ENCODE measurements around the gene ALDH1A1.

ALDH1A1 gene

DNA sequence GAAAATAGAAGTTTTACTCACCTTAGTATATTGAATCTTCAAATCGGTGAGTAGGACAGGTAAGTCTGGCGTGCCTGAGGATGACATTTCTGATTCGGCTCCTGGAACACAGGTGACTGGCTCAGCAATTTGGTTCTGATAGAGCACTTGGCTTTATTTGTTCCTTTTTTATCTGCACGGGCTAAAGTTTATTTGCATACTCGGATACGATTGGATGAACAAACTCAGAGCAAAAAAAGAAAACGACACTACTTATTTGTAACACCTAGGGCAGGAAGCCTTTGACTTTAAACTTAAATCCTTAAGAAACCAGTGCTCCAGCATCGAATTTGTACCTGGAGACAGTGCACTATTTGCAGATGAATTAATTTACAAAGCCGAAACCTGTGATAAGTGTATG is at the start of gene ALDH1A1:
ALDH1A1 (minus strand) TSS at position 140 of the 400 bp plus-strand sequence; CDS start at position 87, 53 bp downstream.
- H3K36me3 ChIP-seq (ENCODE audit: insufficient read depth, low read length): no peaks in the 10 kb centered on the region
- H3K9me3 ChIP-seq (ENCODE audit: low read length): no peaks in the 10 kb centered on the region
- no peak within 1 kb of the TSS for H2AFZ ChIP-seq (ENCODE audit: low read depth, low read length)
- no peak within 1 kb of the TSS for H3K4me3 ChIP-seq (ENCODE audit: low read length)
- peaks cover 2% of the 10 kb centered on the region for H3K27me3 ChIP-seq (ENCODE audit: insufficient read depth, low read length)
- no peaks in the 10 kb centered on the region for H3K4me1 ChIP-seq (ENCODE audit: insufficient read depth, low read length)

DNA sequence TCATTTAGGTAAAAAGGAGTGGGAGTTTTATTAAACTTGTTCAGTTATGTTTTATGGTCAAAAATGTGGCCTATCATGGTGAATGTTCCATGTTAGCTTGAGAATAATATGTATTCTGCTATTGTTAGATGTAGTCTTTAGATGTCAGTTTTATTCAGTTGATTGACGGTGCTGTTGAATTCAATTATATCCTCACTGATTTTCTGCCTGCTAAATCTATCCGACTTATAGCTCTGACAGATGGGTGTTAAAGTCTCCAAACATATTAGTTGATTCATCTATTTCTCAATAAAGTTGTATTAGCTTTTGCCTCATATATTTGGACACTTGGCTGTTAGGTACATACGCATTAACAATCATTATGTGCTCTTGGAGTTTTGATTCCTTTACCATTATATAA is 49.0 kb upstream of the ALDH1A1 start:
- Histone ChIP-seq H3K27me3 (ENCODE audit: insufficient read depth, low read length) (no peaks in the 10 kb centered on the region), H3K36me3 (ENCODE audit: insufficient read depth, low read length) (no peaks in the 10 kb centered on the region), H3K4me1 (ENCODE audit: insufficient read depth, low read length) (no peaks in the 10 kb centered on the region), H3K4me3 (ENCODE audit: low read length) (no peak overlapping the region), H3K9me3 (ENCODE audit: low read length) (no peaks in the 10 kb centered on the region), H2AFZ (ENCODE audit: low read depth, low read length) (no peak overlapping the region)

- H3K4me3 ChIP-seq (ENCODE audit: low read length): no peak overlapping the region
- no peaks in the 10 kb centered on the region for H3K27me3 ChIP-seq (ENCODE audit: insufficient read depth, low read length)
- H3K4me1 ChIP-seq (ENCODE audit: insufficient read depth, low read length): no peaks in the 10 kb centered on the region
- H3K36me3 ChIP-seq (ENCODE audit: insufficient read depth, low read length): no peaks in the 10 kb centered on the region
- H2AFZ ChIP-seq (ENCODE audit: low read depth, low read length): no peak overlapping the region
- H3K9me3 ChIP-seq (ENCODE audit: low read length): no peaks in the 10 kb centered on the region
Observed at GRCh38 chr9:72998363-72998762, 45.5 kb upstream of the ALDH1A1 start.

- Histone ChIP-seq H3K9me3 (ENCODE audit: low read length) (no peaks in the 10 kb centered on the region), H3K4me3 (ENCODE audit: low read length) (no peak overlapping the region), H2AFZ (ENCODE audit: low read depth, low read length) (no peak overlapping the region), H3K36me3 (ENCODE audit: insufficient read depth, low read length) (no peaks in the 10 kb centered on the region), H3K27me3 (ENCODE audit: insufficient read depth, low read length) (no peaks in the 10 kb centered on the region), H3K4me1 (ENCODE audit: insufficient read depth, low read length) (no peaks in the 10 kb centered on the region)
Observed at GRCh38 chr9:72997387-72997995, 44.6 kb upstream of the ALDH1A1 start.

GRCh38 chr9:72996684-72997314 is 43.9 kb upstream of the ALDH1A1 start:
- Histone ChIP-seq H3K9me3 (ENCODE audit: low read length) (no peaks in the 10 kb centered on the region), H3K27me3 (ENCODE audit: insufficient read depth, low read length) (no peaks in the 10 kb centered on the region), H3K4me3 (ENCODE audit: low read length) (no peak overlapping the region), H3K4me1 (ENCODE audit: insufficient read depth, low read length) (no peaks in the 10 kb centered on the region), H2AFZ (ENCODE audit: low read depth, low read length) (no peak overlapping the region), H3K36me3 (ENCODE audit: insufficient read depth, low read length) (no peaks in the 10 kb centered on the region)

- Histone ChIP-seq H3K9me3 (ENCODE audit: low read length) (no peaks in the 10 kb centered on the region), H3K4me1 (ENCODE audit: insufficient read depth, low read length) (no peaks in the 10 kb centered on the region), H3K27me3 (ENCODE audit: insufficient read depth, low read length) (no peaks in the 10 kb centered on the region), H3K4me3 (ENCODE audit: low read length) (no peak overlapping the region), H2AFZ (ENCODE audit: low read depth, low read length) (no peak overlapping the region), H3K36me3 (ENCODE audit: insufficient read depth, low read length) (no peaks in the 10 kb centered on the region)
Observed at GRCh38 chr9:72996114-72996513, 43.3 kb upstream of the ALDH1A1 start.

GRCh38 chr9:72995131-72996024 is 42.5 kb upstream of the ALDH1A1 start:
- H2AFZ ChIP-seq (ENCODE audit: low read depth, low read length): no peak overlapping the region
- H3K36me3 ChIP-seq (ENCODE audit: insufficient read depth, low read length): no peaks in the 10 kb centered on the region
- H3K4me3 ChIP-seq (ENCODE audit: low read length): no peak overlapping the region
- no peaks in the 10 kb centered on the region for H3K9me3 ChIP-seq (ENCODE audit: low read length)
- no peaks in the 10 kb centered on the region for H3K27me3 ChIP-seq (ENCODE audit: insufficient read depth, low read length)
- H3K4me1 ChIP-seq (ENCODE audit: insufficient read depth, low read length): no peaks in the 10 kb centered on the region

DNA sequence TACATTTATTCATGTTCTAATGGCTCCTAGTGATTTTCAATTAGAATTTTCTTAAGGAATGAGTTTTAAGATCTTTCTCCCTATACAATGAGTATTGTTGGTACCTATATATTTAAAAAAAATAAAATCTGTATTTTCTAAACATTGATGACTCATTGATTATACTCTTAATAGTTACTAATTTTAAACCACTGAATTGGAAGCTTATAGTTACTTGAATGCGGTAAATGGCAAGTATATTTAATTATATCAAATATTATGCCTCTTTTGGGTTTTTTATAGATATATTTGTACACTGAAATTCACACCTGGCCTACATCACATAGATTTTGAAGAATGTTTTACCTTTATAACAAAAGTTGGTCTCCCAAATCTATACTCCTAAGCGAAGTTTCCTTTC is 38.9 kb upstream of the ALDH1A1 start:
- H3K9me3 ChIP-seq (ENCODE audit: low read length): no peaks in the 10 kb centered on the region
- H2AFZ ChIP-seq (ENCODE audit: low read depth, low read length): no peak overlapping the region
- no peaks in the 10 kb centered on the region for H3K4me1 ChIP-seq (ENCODE audit: insufficient read depth, low read length)
- no peak overlapping the region for H3K4me3 ChIP-seq (ENCODE audit: low read length)
- no peaks in the 10 kb centered on the region for H3K36me3 ChIP-seq (ENCODE audit: insufficient read depth, low read length)
- no peaks in the 10 kb centered on the region for H3K27me3 ChIP-seq (ENCODE audit: insufficient read depth, low read length)

- Histone ChIP-seq H3K27me3 (ENCODE audit: insufficient read depth, low read length) (no peaks in the 10 kb centered on the region), H3K4me3 (ENCODE audit: low read length) (no peak overlapping the region), H2AFZ (ENCODE audit: low read depth, low read length) (no peak overlapping the region), H3K36me3 (ENCODE audit: insufficient read depth, low read length) (no peaks in the 10 kb centered on the region), H3K4me1 (ENCODE audit: insufficient read depth, low read length) (no peaks in the 10 kb centered on the region), H3K9me3 (ENCODE audit: low read length) (no peaks in the 10 kb centered on the region)
Observed at GRCh38 chr9:72990397-72991182, 37.7 kb upstream of the ALDH1A1 start.

GRCh38 chr9:72986522-72987116 is 33.8 kb upstream of the ALDH1A1 start:
- H3K9me3 ChIP-seq (ENCODE audit: low read length): no peaks in the 10 kb centered on the region
- H3K4me1 ChIP-seq (ENCODE audit: insufficient read depth, low read length): no peaks in the 10 kb centered on the region
- H3K36me3 ChIP-seq (ENCODE audit: insufficient read depth, low read length): no peaks in the 10 kb centered on the region
- H3K4me3 ChIP-seq (ENCODE audit: low read length): no peak overlapping the region
- no peak overlapping the region for H2AFZ ChIP-seq (ENCODE audit: low read depth, low read length)
- no peaks in the 10 kb centered on the region for H3K27me3 ChIP-seq (ENCODE audit: insufficient read depth, low read length)

DNA sequence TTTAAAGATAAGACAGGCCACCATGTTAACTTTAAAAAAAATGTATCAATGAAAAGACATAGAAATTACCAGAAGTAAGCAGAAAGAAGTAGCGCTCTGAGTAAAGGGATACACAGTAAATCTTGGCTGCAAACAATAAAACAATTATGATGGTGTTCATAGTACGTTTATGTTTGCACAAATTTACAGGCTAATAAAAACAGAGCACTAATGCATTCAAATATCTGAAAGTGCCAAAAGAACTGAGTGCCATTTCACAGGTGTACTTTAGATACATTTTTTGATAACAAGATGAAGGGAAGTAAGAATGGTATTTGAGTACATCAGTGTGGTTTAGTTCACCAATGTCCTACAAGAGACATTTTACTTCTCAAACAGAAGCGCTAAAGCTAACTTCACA is 32.9 kb upstream of the ALDH1A1 start:
- Histone ChIP-seq H2AFZ (ENCODE audit: low read depth, low read length) (no peak overlapping the region), H3K27me3 (ENCODE audit: insufficient read depth, low read length) (no peaks in the 10 kb centered on the region), H3K4me1 (ENCODE audit: insufficient read depth, low read length) (no peaks in the 10 kb centered on the region), H3K36me3 (ENCODE audit: insufficient read depth, low read length) (no peaks in the 10 kb centered on the region), H3K4me3 (ENCODE audit: low read length) (no peak overlapping the region), H3K9me3 (ENCODE audit: low read length) (no peaks in the 10 kb centered on the region)

- Histone ChIP-seq H3K9me3 (ENCODE audit: low read length) (no peaks in the 10 kb centered on the region), H3K36me3 (ENCODE audit: insufficient read depth, low read length) (no peaks in the 10 kb centered on the region), H3K4me1 (ENCODE audit: insufficient read depth, low read length) (no peaks in the 10 kb centered on the region), H2AFZ (ENCODE audit: low read depth, low read length) (no peak overlapping the region), H3K27me3 (ENCODE audit: insufficient read depth, low read length) (no peaks in the 10 kb centered on the region), H3K4me3 (ENCODE audit: low read length) (no peak overlapping the region)
Observed at GRCh38 chr9:72984991-72985390, 32.1 kb upstream of the ALDH1A1 start.
